ENCODE data around the gene APOBEC2. TPM values are rescaled to one million over a fixed set of nuclear protein-coding genes. Genes with fewer than 3 reads are reported as not detected.

The APOBEC2 gene
- total RNA-seq, 1 donor from 2014 or later, result 219 TPM

GRCh38 chr6:41047745-41048732, 5.0 kb upstream of the APOBEC2 start:
- H3K27me3 ChIP-seq (ENCODE audit: low read depth), result no peaks in the 10 kb centered on the region
- TF ChIP-seq CTCF (IDR thresholded peaks at IDR 0.05; ENCODE audit: borderline replicate concordance), result no peak
- no peak overlapping the region for H3K4me3 ChIP-seq
- intact Hi-C loops (cut with micrococcal nuclease), result no loop called here
- DNase-seq, result no peak
- H3K27ac ChIP-seq (replicated peaks), result peak overlapping the region; percentile 76
- H3K9me3 ChIP-seq (replicated peaks), result no peaks in the 10 kb centered on the region
- no peaks in the 10 kb centered on the region for H3K36me3 ChIP-seq
- H3K4me1 ChIP-seq, result peaks cover 46% of the 10 kb centered on the region

GRCh38 chr6:41049521-41049920, 3.5 kb upstream of the APOBEC2 start:
- no peak for DNase-seq
- Histone ChIP-seq H3K4me3 (no peak overlapping the region), H3K27ac (replicated peaks) (peak overlapping the region; percentile 76), H3K4me1 (peaks cover 55% of the 10 kb centered on the region), H3K27me3 (ENCODE audit: low read depth) (no peaks in the 10 kb centered on the region), H3K36me3 (no peaks in the 10 kb centered on the region), H3K9me3 (replicated peaks) (no peaks in the 10 kb centered on the region)
- no peak for TF ChIP-seq CTCF (IDR thresholded peaks at IDR 0.05; ENCODE audit: borderline replicate concordance)
- intact Hi-C loops (cut with micrococcal nuclease), result no loop called here

- intact Hi-C loops (cut with micrococcal nuclease), result no loop called here
- TF ChIP-seq CTCF (IDR thresholded peaks at IDR 0.05; ENCODE audit: borderline replicate concordance), result no peak
- Histone ChIP-seq H3K9me3 (replicated peaks) (no peaks in the 10 kb centered on the region), H3K27me3 (ENCODE audit: low read depth) (no peaks in the 10 kb centered on the region), H3K27ac (replicated peaks) (peak overlapping the region; percentile 76), H3K4me1 (peaks cover 55% of the 10 kb centered on the region), H3K36me3 (no peaks in the 10 kb centered on the region), H3K4me3 (no peak overlapping the region)
- DNase-seq, result no peak
These were observed 3.0 kb upstream of the APOBEC2 start for GRCh38 chr6:41049955-41050354.

- H3K27ac ChIP-seq (replicated peaks), result peak overlapping the region; percentile 76
These were observed 2.5 kb upstream of the APOBEC2 start for GRCh38 chr6:41050536-41050935.

GRCh38 chr6:41051873-41052272, 1.1 kb upstream of the APOBEC2 start:
- no peak for TF ChIP-seq CTCF (IDR thresholded peaks at IDR 0.05; ENCODE audit: borderline replicate concordance)
- H3K27me3 ChIP-seq (ENCODE audit: low read depth), result no peaks in the 10 kb centered on the region
- no peak for DNase-seq
- no peaks in the 10 kb centered on the region for H3K9me3 ChIP-seq (replicated peaks)
- H3K27ac ChIP-seq (replicated peaks), result peak overlapping the region; percentile 91
- intact Hi-C loops (cut with micrococcal nuclease), result no loop called here
- peaks cover 60% of the 10 kb centered on the region for H3K4me1 ChIP-seq
- H3K36me3 ChIP-seq, result no peaks in the 10 kb centered on the region
- no peak overlapping the region for H3K4me3 ChIP-seq

More at GRCh38 chr6:41050536-41050935, 2.5 kb upstream of the APOBEC2 start:
- H3K4me1 ChIP-seq, result peaks cover 55% of the 10 kb centered on the region
- intact Hi-C loops (cut with micrococcal nuclease), result no loop called here
- H3K27me3 ChIP-seq (ENCODE audit: low read depth), result no peaks in the 10 kb centered on the region
- no peak overlapping the region for H3K4me3 ChIP-seq
- no peak for TF ChIP-seq CTCF (IDR thresholded peaks at IDR 0.05; ENCODE audit: borderline replicate concordance)
- no peak for DNase-seq
- no peaks in the 10 kb centered on the region for H3K9me3 ChIP-seq (replicated peaks)
- no peaks in the 10 kb centered on the region for H3K36me3 ChIP-seq
